BLaER1 treated with 17β-estradiol and CSF1 and Interleukin-3, amounts not matched to agents 10 nM and 100 nM (cell line): ENCODE measurements around the gene RARRES1.
A peak's percentile ranks its signal among the peaks of the same experiment; 100 is the strongest.
"Not testable (repeated sequence)": the region's sequence is repeated elsewhere in the genome, so short reads cannot be mapped to it uniquely, and the experiment has no call there.

ENCODE experiments used
- H3K27ac ChIP-seq, 11 experiments: shearing (Covaris generic); formaldehyde crosslinking; 2 replicates each; pipeline ENCODE4 v1.8.1; 2022
- H3K27me3 ChIP-seq, 11 experiments: shearing (Covaris generic); formaldehyde crosslinking; 2 replicates each; pipeline ENCODE4 v1.8.1; 2022
- H3K36me3 ChIP-seq, 11 experiments: shearing (Covaris generic); formaldehyde crosslinking; 2 replicates each; pipeline ENCODE4 v1.8.1; 2022
- H3K4me1 ChIP-seq, 10 experiments: shearing (Covaris generic); formaldehyde crosslinking; 2 replicates each; pipeline ENCODE4 v1.8.1; 2022
- H3K4me2 ChIP-seq, 11 experiments: shearing (Covaris generic); formaldehyde crosslinking; 2 replicates each; pipeline ENCODE4 v1.8.1; 2022
- H3K4me3 ChIP-seq, 10 experiments: shearing (Covaris generic); formaldehyde crosslinking; 2 replicates each; pipeline ENCODE4 v1.8.1; 2022
- H3K9ac ChIP-seq, 11 experiments: shearing (Covaris generic); formaldehyde crosslinking; 2 replicates each; pipeline ENCODE4 v1.8.1; 2022
- H3K9me3 ChIP-seq, 11 experiments: shearing (Covaris generic); formaldehyde crosslinking; replicated peaks in 1 of 11; 2 replicates each; pipeline ENCODE4 v1.8.1; 2022
- H4K20me1 ChIP-seq, 11 experiments: shearing (Covaris generic); formaldehyde crosslinking; 2 replicates each; pipeline ENCODE4 v1.8.1; 2022
- Cebpa-rat ChIP-seq, 11 experiments: shearing (Covaris generic); IDR thresholded peaks; 2 replicates each; pipeline ENCODE4 v1.8.1; 2022

Gene RARRES1

DNA sequence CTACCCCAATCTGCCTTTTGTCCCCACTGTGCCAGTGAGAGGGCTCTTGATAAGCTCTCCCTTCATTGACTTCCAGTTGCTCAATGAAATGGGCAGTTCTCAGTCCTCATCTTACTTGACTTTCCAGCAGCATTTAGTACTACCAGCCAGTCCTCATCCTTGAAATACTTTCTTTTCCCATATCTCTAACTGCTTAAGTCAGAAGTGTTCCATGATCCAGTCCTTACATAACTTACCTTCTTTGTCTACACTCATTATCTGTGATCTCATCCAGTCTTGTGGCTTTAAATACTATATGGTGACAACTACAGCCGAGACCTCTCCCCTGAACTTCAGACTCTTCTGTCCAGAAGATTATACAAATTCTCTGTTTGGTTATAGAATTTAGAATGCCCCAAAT, 28.7 kb downstream of the RARRES1 start:
- no peak overlapping the region for H3K4me3 ChIP-seq
- no peak overlapping the region for H3K4me2 ChIP-seq
- TF ChIP-seq Cebpa-rat (IDR thresholded peaks at IDR 0.05), result no peak
- H3K36me3 ChIP-seq, result peaks cover 36 to 89% (median 64%) of the 10 kb centered on the region in 11 experiments; a peak in 21 of 22 replicates
- no peak overlapping the region for H3K9ac ChIP-seq
- no peaks in the 10 kb centered on the region for H3K27me3 ChIP-seq
- no peak overlapping the region for H3K27ac ChIP-seq
- H3K4me1 ChIP-seq, result peaks cover 0 to 12% (median 0%) of the 10 kb centered on the region in 10 experiments; a peak in 3 of 20 replicates
- no peaks in the 10 kb centered on the region for H3K9me3 ChIP-seq
- H4K20me1 ChIP-seq, result peaks cover 0 to 4% (median 0%) of the 10 kb centered on the region in 11 experiments; a peak in 2 of 22 replicates

DNA sequence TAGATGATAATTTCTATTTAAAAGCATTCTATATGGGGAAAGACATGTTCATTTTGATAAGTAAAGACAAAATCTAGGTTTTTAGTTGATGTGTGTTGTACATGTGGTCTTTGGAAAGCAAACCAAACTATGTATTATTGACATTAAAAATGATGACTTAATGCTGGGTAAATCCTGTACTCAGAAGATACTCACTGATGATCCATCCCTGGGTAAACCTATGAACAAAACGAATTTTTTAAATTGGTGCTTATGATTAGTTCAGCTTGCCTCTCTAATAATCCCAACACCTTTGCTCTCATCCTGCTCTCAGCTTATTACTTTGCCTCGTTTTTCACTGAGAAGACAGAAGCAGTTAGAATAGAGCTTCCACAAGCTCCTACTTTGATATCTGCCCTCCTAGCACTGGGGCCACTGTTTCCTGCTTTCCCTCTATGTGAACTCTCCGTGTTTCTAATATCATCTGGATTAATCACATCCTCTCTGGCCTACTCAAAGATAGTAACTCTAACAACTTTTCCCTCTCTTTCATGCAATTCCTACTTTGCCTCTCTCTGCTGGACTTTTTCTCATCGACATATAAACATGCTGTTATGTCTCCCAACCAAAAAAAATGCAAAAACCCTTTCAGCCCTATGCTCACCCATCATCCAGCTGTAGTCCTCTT, 29.3 kb downstream of the RARRES1 start:
- Histone ChIP-seq H3K9me3 (no peaks in the 10 kb centered on the region), H3K9ac (no peak overlapping the region), H3K4me2 (no peak overlapping the region), H3K4me1 (peaks cover 0 to 12% (median 0%) of the 10 kb centered on the region in 10 experiments; a peak in 3 of 20 replicates), H3K36me3 (peaks cover 32 to 89% (median 64%) of the 10 kb centered on the region in 11 experiments; a peak in 21 of 22 replicates), H4K20me1 (peaks cover 0 to 4% (median 0%) of the 10 kb centered on the region in 11 experiments; a peak in 2 of 22 replicates), H3K27ac (no peak overlapping the region), H3K27me3 (no peaks in the 10 kb centered on the region), H3K4me3 (no peak overlapping the region)
- TF ChIP-seq Cebpa-rat (IDR thresholded peaks at IDR 0.05), result no peak

DNA sequence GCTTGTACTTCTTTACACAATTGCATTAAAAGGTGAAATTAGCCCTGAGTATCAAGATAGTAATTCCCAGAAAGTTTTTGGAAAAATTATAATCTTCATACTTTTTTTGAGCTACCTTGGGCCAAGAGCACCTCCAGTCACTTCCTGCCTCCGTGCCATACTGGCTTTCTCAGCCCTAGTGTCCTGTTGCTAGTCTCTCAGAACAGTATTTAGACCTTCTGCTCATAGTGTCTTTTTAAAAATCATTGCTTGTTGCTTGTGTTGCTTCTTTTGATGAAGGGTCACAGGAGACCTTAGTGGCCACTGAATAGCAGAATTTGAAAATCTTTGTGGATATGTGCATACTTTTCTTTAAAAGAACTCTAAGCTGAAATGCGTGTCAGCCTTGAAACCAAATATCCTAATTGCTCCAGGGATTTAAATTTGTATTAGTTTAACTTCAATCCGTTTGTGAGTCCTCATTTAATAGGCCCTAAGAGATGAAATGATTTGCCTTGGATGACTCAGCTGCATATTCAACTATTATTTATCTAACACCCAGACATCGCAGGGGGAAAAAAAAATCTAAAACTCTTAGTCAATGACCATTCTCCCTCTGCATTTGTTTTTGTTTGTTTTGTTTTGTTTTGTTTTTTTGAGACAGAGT, 30.7 kb downstream of the RARRES1 start:
- H3K27ac ChIP-seq, result no peak overlapping the region
- peaks cover 0 to 4% (median 0%) of the 10 kb centered on the region in 11 experiments; a peak in 2 of 22 replicates for H4K20me1 ChIP-seq
- peaks cover 25 to 86% (median 53%) of the 10 kb centered on the region in 11 experiments; a peak in 20 of 22 replicates for H3K36me3 ChIP-seq
- no peak overlapping the region for H3K9ac ChIP-seq
- H3K4me2 ChIP-seq, result no peak overlapping the region
- H3K9me3 ChIP-seq, result no peaks in the 10 kb centered on the region
- H3K27me3 ChIP-seq, result no peaks in the 10 kb centered on the region
- no peak for TF ChIP-seq Cebpa-rat (IDR thresholded peaks at IDR 0.05)
- peaks cover 0 to 12% (median 0%) of the 10 kb centered on the region in 10 experiments; a peak in 3 of 20 replicates for H3K4me1 ChIP-seq
- no peak overlapping the region for H3K4me3 ChIP-seq

GRCh38 chr3:158700559-158700958, 31.7 kb downstream of the RARRES1 start:
- H3K9me3 ChIP-seq, result no peaks in the 10 kb centered on the region
- H3K27ac ChIP-seq, result no peak overlapping the region
- no peak overlapping the region for H3K4me3 ChIP-seq
- TF ChIP-seq Cebpa-rat (IDR thresholded peaks at IDR 0.05), result no peak
- peaks cover 22 to 86% (median 50%) of the 10 kb centered on the region in 11 experiments; a peak in 20 of 22 replicates for H3K36me3 ChIP-seq
- peak overlapping the region in 1 of 11 experiments; percentile 1; a peak in 1 of 22 replicates for H3K4me2 ChIP-seq
- H4K20me1 ChIP-seq, result peaks cover 0 to 4% (median 0%) of the 10 kb centered on the region in 11 experiments; a peak in 2 of 22 replicates
- no peak overlapping the region for H3K9ac ChIP-seq
- no peaks in the 10 kb centered on the region for H3K27me3 ChIP-seq
- H3K4me1 ChIP-seq, result peaks cover 0 to 12% (median 0%) of the 10 kb centered on the region in 10 experiments; a peak in 3 of 20 replicates

- Histone ChIP-seq H3K4me2 (no peak overlapping the region), H3K27me3 (no peaks in the 10 kb centered on the region), H4K20me1 (peaks cover 0 to 4% (median 0%) of the 10 kb centered on the region in 11 experiments; a peak in 2 of 22 replicates), H3K27ac (no peak overlapping the region), H3K9me3 (no peaks in the 10 kb centered on the region), H3K4me3 (no peak overlapping the region), H3K36me3 (peaks cover 36 to 87% (median 55%) of the 10 kb centered on the region in 11 experiments), H3K9ac (no peak overlapping the region), H3K4me1 (peaks cover 0 to 12% (median 0%) of the 10 kb centered on the region in 10 experiments; a peak in 3 of 20 replicates)
- TF ChIP-seq Cebpa-rat (IDR thresholded peaks at IDR 0.05), result no peak
These were observed 35.6 kb downstream of the RARRES1 start for GRCh38 chr3:158696618-158697017.

DNA sequence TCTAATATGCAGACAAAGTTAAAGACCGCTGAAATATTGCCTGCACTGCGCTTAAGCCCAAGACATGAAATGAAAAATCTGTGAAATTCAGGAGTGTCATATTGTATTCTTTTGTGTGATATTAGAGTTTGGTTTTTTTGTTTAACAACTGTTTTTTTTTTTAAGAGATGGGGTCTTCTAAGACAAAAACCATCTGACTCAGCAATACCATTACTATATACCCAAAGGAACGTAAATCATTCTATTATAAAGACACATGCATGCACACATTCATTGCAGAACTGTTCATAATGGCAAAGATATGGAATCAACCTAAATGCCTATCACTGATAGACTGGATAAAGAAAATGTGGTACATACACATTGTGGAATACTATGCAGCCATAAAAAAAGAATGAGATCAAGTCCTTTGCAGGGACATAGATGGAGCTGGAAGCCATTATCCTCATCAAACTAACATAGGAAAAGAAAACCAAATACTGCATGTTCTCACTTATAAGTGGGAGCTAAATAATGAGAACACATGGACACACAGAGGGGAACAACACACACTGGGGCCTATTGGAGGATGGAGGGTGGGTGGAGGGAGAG, 38.3 kb downstream of the RARRES1 start:
- not testable (repeated sequence) for H4K20me1 ChIP-seq, H3K9ac ChIP-seq, H3K27me3 ChIP-seq, H3K4me3 ChIP-seq, H3K27ac ChIP-seq, H3K4me1 ChIP-seq, H3K4me2 ChIP-seq, H3K9me3 ChIP-seq
- H3K36me3 ChIP-seq, result peaks cover 50 to 97% (median 72%) of the 10 kb centered on the region in 11 experiments

DNA sequence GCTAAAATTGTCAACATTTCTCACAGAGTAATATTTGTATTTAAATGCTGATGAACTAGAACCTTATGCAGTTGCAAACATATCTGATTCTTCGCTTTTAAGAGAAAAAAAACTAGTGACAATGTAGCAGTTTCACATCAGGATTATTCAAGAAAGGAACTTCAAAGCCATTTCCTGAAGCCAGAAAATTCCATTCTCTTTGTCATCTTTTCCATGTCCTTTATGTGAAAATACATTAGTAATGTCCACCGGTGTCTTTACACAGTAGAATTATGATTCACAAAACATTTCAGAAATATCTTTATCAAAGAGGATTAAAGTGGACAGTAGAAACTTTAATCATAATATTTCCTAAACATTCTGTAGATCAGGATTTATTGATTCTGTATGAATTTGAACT, 47.1 kb downstream of the RARRES1 start:
- no peak overlapping the region for H3K27ac ChIP-seq
- TF ChIP-seq Cebpa-rat (IDR thresholded peaks at IDR 0.05), result no peak
- no peak overlapping the region for H3K4me3 ChIP-seq
- H4K20me1 ChIP-seq, result peaks cover 0 to 5% (median 0%) of the 10 kb centered on the region in 11 experiments; a peak in 2 of 22 replicates
- no peak overlapping the region for H3K4me2 ChIP-seq
- no peaks in the 10 kb centered on the region for H3K9me3 ChIP-seq
- peaks cover 33 to 94% (median 56%) of the 10 kb centered on the region in 11 experiments; a peak in 21 of 22 replicates for H3K36me3 ChIP-seq
- no peaks in the 10 kb centered on the region for H3K4me1 ChIP-seq
- no peaks in the 10 kb centered on the region for H3K27me3 ChIP-seq
- no peak overlapping the region for H3K9ac ChIP-seq

- H3K27me3 ChIP-seq, result no peaks in the 10 kb centered on the region
- H4K20me1 ChIP-seq, result peaks cover 0 to 7% (median 0%) of the 10 kb centered on the region in 11 experiments; a peak in 3 of 22 replicates
- H3K36me3 ChIP-seq, result peaks cover 38 to 88% (median 54%) of the 10 kb centered on the region in 11 experiments; a peak in 21 of 22 replicates
- H3K4me2 ChIP-seq, result no peak overlapping the region
- H3K4me3 ChIP-seq, result no peak overlapping the region
- no peak overlapping the region for H3K9ac ChIP-seq
- no peak overlapping the region for H3K27ac ChIP-seq
- no peaks in the 10 kb centered on the region for H3K4me1 ChIP-seq
- no peak for TF ChIP-seq Cebpa-rat (IDR thresholded peaks at IDR 0.05)
- H3K9me3 ChIP-seq, result no peaks in the 10 kb centered on the region
These were observed 48.9 kb downstream of the RARRES1 start for GRCh38 chr3:158683230-158683962.
